ENCODE results near the gene FGFRL1. TPM values are rescaled to one million over a fixed set of nuclear protein-coding genes. Genes with fewer than 3 reads are reported as not detected.

The FGFRL1 gene
- total RNA-seq, 2 donors from 2014 or later, result 38.7 to 50.4 TPM

DNA sequence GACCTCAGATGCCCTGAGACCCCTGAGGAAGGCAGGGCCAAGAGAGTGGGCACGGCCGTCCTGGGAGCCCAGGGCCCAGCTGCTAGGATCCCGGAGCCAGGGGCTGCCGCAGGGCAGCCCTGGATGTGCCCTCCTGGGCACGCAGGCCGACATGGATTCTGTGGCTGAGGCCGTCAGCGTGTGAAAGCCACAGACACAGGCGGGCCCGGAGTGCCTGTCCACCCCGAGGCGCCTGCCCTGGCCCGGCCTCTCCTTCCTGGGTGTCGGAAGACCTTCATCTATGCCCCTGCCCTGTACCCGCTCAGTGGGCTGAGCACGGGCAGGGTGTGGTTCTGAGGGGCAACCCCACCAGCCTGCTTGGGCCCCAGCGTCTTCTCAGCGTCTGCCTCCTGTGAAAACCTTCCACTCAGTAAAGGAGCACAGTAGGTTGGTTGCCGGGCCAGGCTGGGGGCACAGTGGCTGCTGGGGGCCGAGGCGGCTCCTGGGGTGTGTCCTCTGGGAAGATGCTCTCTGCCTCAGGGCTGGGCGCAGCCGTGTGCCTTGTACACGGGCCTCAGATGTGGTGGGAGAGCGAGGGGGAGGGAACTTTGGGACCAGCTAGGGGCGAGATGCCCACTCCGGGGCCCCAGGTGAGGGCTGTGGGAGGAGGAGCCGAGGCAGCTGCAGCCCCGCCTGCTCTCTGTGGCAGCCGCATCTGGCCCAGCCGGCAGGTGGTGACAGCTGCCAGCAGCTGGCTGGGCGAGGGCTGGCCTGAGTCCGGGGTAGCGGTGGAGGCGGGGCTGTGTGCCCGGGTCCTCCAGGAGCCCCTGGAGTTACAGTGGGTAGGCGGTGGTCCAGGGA, 20.8 kb downstream of the FGFRL1 start:
- no peak for ATAC-seq
- DNase-seq, result peak in 1 of 4 donors; percentile 55
- 20 to 48% methylated on average over 2 to 34 of the region's 37 CpGs for WGBS, 2 donors

DNA sequence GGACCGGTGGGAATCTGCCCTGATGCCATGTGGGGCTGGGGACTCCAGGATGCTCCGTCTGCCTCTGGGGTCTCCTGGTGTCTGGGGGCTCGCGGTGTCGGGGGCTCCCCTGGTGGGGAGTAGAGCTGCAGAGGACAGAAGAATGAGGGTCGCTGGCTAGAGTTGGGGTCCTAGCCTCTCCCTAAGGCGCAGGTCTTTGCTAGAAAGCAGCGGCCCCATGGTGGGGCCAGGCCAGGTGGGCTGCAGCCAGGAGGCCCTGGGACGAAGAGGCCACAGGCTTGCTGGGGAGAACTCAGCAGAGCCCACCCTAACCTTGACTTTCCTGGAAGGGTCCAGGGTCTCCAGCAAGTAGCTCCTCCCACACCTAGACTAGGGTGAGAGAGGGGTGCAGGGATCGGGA, 21.4 kb downstream of the FGFRL1 start:
- no peak overlapping the region for H3K27ac ChIP-seq
- no peaks in the 10 kb centered on the region for H3K36me3 ChIP-seq (replicated peaks in 1 of 2; ENCODE audit: insufficient read depth in 1 of 2, low read depth in 2 of 2)
- peaks cover 23% of the 10 kb centered on the region for H3K4me1 ChIP-seq
- no peaks in the 10 kb centered on the region for H3K27me3 ChIP-seq
- H3K9me3 ChIP-seq, result no peaks in the 10 kb centered on the region
- H3K4me3 ChIP-seq, result no peak overlapping the region
- DNase-seq, result no peak
- intact Hi-C loops (cut with DNase I), result no loop called here
- TF ChIP-seq, protein P1, sequence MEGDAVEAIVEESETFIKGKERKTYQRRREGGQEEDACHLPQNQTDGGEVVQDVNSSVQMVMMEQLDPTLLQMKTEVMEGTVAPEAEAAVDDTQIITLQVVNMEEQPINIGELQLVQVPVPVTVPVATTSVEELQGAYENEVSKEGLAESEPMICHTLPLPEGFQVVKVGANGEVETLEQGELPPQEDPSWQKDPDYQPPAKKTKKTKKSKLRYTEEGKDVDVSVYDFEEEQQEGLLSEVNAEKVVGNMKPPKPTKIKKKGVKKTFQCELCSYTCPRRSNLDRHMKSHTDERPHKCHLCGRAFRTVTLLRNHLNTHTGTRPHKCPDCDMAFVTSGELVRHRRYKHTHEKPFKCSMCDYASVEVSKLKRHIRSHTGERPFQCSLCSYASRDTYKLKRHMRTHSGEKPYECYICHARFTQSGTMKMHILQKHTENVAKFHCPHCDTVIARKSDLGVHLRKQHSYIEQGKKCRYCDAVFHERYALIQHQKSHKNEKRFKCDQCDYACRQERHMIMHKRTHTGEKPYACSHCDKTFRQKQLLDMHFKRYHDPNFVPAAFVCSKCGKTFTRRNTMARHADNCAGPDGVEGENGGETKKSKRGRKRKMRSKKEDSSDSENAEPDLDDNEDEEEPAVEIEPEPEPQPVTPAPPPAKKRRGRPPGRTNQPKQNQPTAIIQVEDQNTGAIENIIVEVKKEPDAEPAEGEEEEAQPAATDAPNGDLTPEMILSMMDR (IDR thresholded peaks at IDR 0.05), result no peak
- TF ChIP-seq POLR2A (IDR thresholded peaks at IDR 0.05), result no peak
- ATAC-seq, result no peak
- 74% methylated on average over 10 of the region's 10 CpGs; no CpG with 5 or more reads in 1 of the 2 donors for WGBS, 2 donors

More for the DNA sequence above, 20.8 kb downstream of the FGFRL1 start:
- H3K9me3 ChIP-seq, result no peaks in the 10 kb centered on the region
- H3K4me1 ChIP-seq, result peaks cover 23% of the 10 kb centered on the region
- H3K27me3 ChIP-seq, result no peaks in the 10 kb centered on the region
- H3K27ac ChIP-seq, result no peak overlapping the region
- no peak for TF ChIP-seq POLR2A (IDR thresholded peaks at IDR 0.05)
- TF ChIP-seq, protein P1 (IDR thresholded peaks at IDR 0.05), result peak in 3 of 7 experiments; percentile 15 to 24 (median 22)
- no peak overlapping the region for H3K4me3 ChIP-seq
- H3K36me3 ChIP-seq (replicated peaks in 1 of 2; ENCODE audit: insufficient read depth in 1 of 2, low read depth in 2 of 2), result no peaks in the 10 kb centered on the region
- intact Hi-C loops (cut with DNase I), result no loop called here

DNA sequence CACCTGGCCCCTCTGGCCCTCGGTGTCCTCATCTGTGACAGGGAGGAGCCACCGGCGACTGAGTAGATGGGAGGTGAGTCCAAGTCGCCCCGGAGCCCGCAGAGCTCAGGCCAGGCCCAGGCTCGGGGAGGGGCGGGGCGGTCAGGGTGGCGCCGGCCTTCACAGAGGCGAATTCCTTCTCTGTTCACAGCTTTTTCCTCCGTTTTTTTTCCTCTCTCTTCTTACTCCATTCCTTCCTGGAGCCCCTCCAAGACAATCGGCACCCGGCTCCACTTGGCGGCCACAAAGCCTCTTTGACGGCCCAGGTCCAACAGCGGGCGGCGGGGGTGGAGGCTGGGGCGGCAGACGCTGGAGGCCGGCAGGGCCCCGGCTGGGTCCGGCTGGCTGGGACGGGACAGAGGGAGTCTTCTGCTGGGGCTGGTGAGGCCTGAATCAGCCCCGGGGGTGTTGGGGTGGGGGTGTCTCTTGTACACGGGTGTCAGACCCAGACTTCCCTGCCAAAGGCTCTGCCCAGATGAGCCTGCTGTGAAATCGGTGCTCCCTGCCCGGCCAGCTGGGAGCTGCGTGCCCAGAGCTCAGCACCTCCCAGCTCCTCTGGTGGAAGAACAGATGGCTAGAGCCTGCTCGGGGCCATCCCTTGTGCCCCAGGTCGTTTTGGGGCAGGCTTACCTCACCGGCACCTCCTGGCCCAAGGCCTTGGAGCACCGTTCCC, 22.6 kb downstream of the FGFRL1 start:
- Histone ChIP-seq H3K9me3 (no peaks in the 10 kb centered on the region), H3K36me3 (replicated peaks in 1 of 2; ENCODE audit: insufficient read depth in 1 of 2, low read depth in 2 of 2) (no peaks in the 10 kb centered on the region), H3K4me1 (peaks cover 25% of the 10 kb centered on the region), H3K4me3 (no peak overlapping the region), H3K27me3 (no peaks in the 10 kb centered on the region), H3K27ac (no peak overlapping the region)
- intact Hi-C loops (cut with DNase I), result no loop called here
- TF ChIP-seq, protein P1 (IDR thresholded peaks at IDR 0.05), result no peak
- no peak for TF ChIP-seq POLR2A (IDR thresholded peaks at IDR 0.05)
- no peak for ATAC-seq
- WGBS, 2 donors, result 74% methylated on average over 21 to 33 of the region's 35 CpGs
- DNase-seq, result no peak

DNA sequence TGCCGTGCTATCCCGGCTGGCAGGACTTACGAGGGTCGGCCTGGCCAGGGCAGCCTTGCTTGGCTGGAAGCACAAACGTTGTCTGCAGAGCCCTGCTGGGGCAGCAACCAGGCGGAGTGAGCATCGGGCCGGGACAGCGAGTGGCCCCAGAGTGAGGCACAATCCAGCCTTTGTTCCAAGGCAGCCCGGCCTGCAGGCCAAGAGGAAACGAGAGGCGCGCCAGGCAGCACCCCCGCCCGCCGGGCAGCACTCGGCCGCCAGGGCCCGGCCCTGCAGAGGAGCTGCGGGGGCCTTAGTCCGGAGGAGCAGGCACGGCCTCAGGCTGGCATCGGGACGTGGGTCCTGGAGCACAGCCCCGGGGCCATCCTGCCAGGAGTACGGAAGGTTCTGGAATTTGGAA, 24.1 kb downstream of the FGFRL1 start:
- H3K9me3 ChIP-seq, result no peaks in the 10 kb centered on the region
- WGBS, 2 donors, result 53 to 63% methylated on average over 6 to 11 of the region's 26 CpGs
- H3K27me3 ChIP-seq, result no peaks in the 10 kb centered on the region
- no peaks in the 10 kb centered on the region for H3K36me3 ChIP-seq (replicated peaks in 1 of 2; ENCODE audit: insufficient read depth in 1 of 2, low read depth in 2 of 2)
- peaks cover 30% of the 10 kb centered on the region for H3K4me1 ChIP-seq
- ATAC-seq (peak; percentile 71), DNase-seq (peak; percentile 45 to 68 (median 54))
- H3K4me3 ChIP-seq, result no peak overlapping the region
- intact Hi-C loops (cut with DNase I), result no loop called here
- H3K27ac ChIP-seq, result peak overlapping the region in 1 of 4 donors; percentile 25
- TF ChIP-seq, protein P1 (IDR thresholded peaks at IDR 0.05), result peak in 4 of 7 experiments; percentile 18 to 30 (median 18)
- no peak for TF ChIP-seq POLR2A (IDR thresholded peaks at IDR 0.05)
